ENCODE results near the gene OXNAD1.

DNA sequence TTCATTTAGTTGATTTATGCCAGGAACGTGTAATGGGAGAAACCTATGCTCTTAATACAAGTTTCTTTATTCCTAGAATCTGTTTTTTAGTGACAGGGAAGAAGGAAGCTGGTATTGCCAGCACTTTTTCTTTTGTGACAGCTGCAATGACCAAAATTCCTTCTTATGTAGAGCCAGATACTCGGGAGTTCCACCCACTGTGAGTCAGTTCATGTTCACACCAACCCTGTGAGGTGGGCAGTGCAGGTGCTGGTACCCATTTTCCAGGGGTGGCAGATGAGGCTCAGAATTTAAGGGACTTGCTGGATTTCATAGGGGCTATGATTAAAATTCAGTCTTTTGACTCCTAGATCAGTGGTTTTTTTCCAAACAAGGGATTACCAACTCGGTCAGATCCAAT lies 34.7 kb downstream of the OXNAD1 start:
- TF ChIP-seq, protein P1, sequence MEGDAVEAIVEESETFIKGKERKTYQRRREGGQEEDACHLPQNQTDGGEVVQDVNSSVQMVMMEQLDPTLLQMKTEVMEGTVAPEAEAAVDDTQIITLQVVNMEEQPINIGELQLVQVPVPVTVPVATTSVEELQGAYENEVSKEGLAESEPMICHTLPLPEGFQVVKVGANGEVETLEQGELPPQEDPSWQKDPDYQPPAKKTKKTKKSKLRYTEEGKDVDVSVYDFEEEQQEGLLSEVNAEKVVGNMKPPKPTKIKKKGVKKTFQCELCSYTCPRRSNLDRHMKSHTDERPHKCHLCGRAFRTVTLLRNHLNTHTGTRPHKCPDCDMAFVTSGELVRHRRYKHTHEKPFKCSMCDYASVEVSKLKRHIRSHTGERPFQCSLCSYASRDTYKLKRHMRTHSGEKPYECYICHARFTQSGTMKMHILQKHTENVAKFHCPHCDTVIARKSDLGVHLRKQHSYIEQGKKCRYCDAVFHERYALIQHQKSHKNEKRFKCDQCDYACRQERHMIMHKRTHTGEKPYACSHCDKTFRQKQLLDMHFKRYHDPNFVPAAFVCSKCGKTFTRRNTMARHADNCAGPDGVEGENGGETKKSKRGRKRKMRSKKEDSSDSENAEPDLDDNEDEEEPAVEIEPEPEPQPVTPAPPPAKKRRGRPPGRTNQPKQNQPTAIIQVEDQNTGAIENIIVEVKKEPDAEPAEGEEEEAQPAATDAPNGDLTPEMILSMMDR (IDR thresholded peaks at IDR 0.05) = no peak
- TF ChIP-seq POLR2A (IDR thresholded peaks at IDR 0.05) = no peak

Measured in body of pancreas (tissue), 4 donors.